Esophagus squamous epithelium (tissue), 5 donors: ENCODE results near the gene PCF11. TPM values are rescaled to one million over a fixed set of nuclear protein-coding genes. Genes with fewer than 3 reads are reported as not detected.
"Not testable (repeated sequence)": the region's sequence is repeated elsewhere in the genome, so short reads cannot be mapped to it uniquely, and the experiment has no call there.

Source experiments
- DNase-seq: peaks from one replicate; lab custom pipeline; 2025; lab: John Stamatoyannopoulos, UW
- H3K27ac ChIP-seq, 4 donors: fragments of 200-600 bp; sonication (generic); one replicate each; pipeline ENCODE4 v1.5.1; 2016 to 2019; ENCODE audit warnings: mild to moderate bottlenecking in 1 of 4
- H3K27me3 ChIP-seq, 4 donors: fragments of 200-600 bp; sonication (generic); 1 replicate in 3 of 4; 2 replicates in 1 of 4; pipeline versions ENCODE4 v1.5.1 to v1.6.0; 2017 to 2021; ENCODE audit warnings: antibody characterized with exemption in 1 of 4
- H3K36me3 ChIP-seq, 3 donors: fragments of 200-600 bp; sonication (generic); one replicate each; pipeline ENCODE4 v1.5.1; 2016 to 2019
- H3K4me1 ChIP-seq, 3 donors: fragments of 200-600 bp; sonication (generic); one replicate each; pipeline ENCODE4 v1.5.1; 2017 to 2019
- H3K4me3 ChIP-seq, 4 donors: fragments of 200-600 bp; sonication (generic); 1 replicate in 3 of 4; 2 replicates in 1 of 4; pipeline ENCODE4 v1.5.1; 2016 to 2019; ENCODE audit warnings: mild to moderate bottlenecking in 2 of 4, moderate library complexity in 1 of 4
- H3K9me3 ChIP-seq, 3 donors: fragments of 200-600 bp; sonication (generic); one replicate each; pipeline ENCODE4 v1.5.1; 2016 to 2019
- POLR2A ChIP-seq, 4 donors: fragments of 450-650 bp; IDR thresholded peaks; one replicate each; pipeline ENCODE4 v1.6.1; 2017; ENCODE audit warnings: antibody characterized with exemption in 4 of 4, mild to moderate bottlenecking in 4 of 4, moderate library complexity in 3 of 4
- WGBS, 2 donors: methylation state at CpG; one replicate each; pipeline ENCODE4 v1.1.5; 2018; 5-methylcytosine and 5-hydroxymethylcytosine counted together
- intact Hi-C: fragments of 100-400 bp; cut with DNase I; formaldehyde crosslinking; loops from one replicate; pipeline ENCODE4 v1.15.0; 2022
- total RNA-seq, 4 donors: library from RNA; depleted of rRNA; stranded (reverse); fragments of >200 nt; gene quantifications; one replicate each; pipeline ENCODE4 v1.1.0, GENCODE V29; 2016
- TF ChIP-seq, protein P1 (sequence below), 6 experiments: fragments of 450-650 bp in 4 of 6; fragments of 200-600 bp in 2 of 6; sonication (generic) in 2 of 6; IDR thresholded peaks; one replicate each; pipeline ENCODE4 v1.5.1; 2016 to 2019; ENCODE audit warnings: antibody characterized with exemption in 6 of 6, mild to moderate bottlenecking in 4 of 6, moderate library complexity in 4 of 6
- donor health status: DM: yes; HTN: yes; CAD: no.

PCF11 gene
- total RNA-seq, 4 donors from 2014 or later, result 33.6 to 64.1 (median 44.3) TPM

- TF ChIP-seq POLR2A (IDR thresholded peaks at IDR 0.05), result no peak
- TF ChIP-seq, protein P1, sequence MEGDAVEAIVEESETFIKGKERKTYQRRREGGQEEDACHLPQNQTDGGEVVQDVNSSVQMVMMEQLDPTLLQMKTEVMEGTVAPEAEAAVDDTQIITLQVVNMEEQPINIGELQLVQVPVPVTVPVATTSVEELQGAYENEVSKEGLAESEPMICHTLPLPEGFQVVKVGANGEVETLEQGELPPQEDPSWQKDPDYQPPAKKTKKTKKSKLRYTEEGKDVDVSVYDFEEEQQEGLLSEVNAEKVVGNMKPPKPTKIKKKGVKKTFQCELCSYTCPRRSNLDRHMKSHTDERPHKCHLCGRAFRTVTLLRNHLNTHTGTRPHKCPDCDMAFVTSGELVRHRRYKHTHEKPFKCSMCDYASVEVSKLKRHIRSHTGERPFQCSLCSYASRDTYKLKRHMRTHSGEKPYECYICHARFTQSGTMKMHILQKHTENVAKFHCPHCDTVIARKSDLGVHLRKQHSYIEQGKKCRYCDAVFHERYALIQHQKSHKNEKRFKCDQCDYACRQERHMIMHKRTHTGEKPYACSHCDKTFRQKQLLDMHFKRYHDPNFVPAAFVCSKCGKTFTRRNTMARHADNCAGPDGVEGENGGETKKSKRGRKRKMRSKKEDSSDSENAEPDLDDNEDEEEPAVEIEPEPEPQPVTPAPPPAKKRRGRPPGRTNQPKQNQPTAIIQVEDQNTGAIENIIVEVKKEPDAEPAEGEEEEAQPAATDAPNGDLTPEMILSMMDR (IDR thresholded peaks at IDR 0.05), result no peak
- no peak overlapping the region for H3K4me3 ChIP-seq
- no peak overlapping the region for H3K27ac ChIP-seq
- H3K9me3 ChIP-seq, result no peaks in the 10 kb centered on the region
- intact Hi-C loops, result no loop called here
- DNase-seq, result no peak
- WGBS, 2 donors, result 93% methylated on average over 2 of the region's 2 CpGs
- no peaks in the 10 kb centered on the region for H3K27me3 ChIP-seq
- no peaks in the 10 kb centered on the region for H3K36me3 ChIP-seq
- H3K4me1 ChIP-seq, result peaks cover 0 to 3% (median 0%) of the 10 kb centered on the region in 3 donors
Measured at GRCh38 chr11:83122766-83123165, 34.2 kb upstream of the PCF11 start.

DNA sequence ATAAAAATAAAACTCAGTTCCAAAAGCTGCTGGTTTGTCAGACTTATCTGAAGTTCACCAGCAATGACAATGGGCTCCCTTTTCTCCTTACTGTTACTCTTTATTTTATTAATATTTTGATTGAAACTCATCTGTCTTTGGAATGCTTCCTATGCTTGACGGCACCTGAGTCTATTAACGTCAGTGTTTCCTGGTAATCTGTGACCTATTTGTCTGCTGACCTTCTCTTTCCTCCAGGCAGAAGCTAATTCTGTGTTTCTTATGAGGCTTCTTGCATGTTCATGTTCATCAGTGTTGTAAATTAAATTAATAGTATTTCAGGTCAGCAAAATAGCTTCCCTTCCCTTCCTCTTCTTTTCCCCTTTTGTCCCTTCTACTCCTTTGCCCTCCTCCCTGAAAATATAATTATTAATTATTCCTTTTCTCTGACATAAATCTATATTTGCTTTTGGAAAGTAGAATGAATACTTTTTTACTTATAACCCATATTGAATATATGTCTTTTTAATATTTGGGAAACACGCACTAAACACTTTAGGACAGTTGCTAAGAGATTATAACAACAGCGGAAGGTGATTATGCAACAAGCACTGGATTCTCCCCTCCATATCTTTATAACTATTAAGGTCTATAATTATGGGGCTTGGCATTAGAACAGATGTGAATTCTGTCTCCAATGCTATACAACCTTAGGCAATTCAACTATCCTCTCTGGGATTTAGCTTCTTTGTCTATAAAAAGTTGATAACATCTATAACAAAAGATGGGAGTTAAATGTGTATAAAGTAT lies 32.1 kb upstream of the PCF11 start:
- WGBS, 2 donors, result 75 to 85% methylated on average over 4 of the region's 4 CpGs
- Histone ChIP-seq H3K4me1 (no peaks in the 10 kb centered on the region), H3K4me3 (no peak overlapping the region), H3K27ac (no peak overlapping the region), H3K36me3 (no peaks in the 10 kb centered on the region), H3K27me3 (no peaks in the 10 kb centered on the region), H3K9me3 (no peaks in the 10 kb centered on the region)
- no peak for DNase-seq
- TF ChIP-seq, protein P1 (IDR thresholded peaks at IDR 0.05), result no peak
- no peak for TF ChIP-seq POLR2A (IDR thresholded peaks at IDR 0.05)
- intact Hi-C loops, result no loop called here

DNA sequence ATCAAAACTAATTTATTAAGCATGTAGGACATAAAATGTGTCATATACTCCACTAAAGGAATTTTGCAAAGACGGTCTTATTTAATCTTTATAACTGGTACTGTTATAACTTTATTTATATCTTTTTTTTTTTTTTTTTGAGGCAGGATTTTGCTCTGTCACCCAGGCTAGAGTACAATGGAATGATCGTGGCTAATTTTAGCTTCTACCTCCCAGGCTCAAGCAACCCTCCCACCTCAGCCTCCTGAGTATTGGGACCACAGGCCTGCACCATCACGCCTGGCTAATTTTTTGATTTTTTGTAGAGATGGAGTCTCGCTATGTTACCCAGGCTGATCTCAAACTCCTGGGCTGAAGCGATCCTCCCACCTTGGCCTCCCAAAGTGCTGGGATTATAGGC lies 31.4 kb upstream of the PCF11 start:
- no peaks in the 10 kb centered on the region for H3K4me1 ChIP-seq
- H3K9me3 ChIP-seq, result no peaks in the 10 kb centered on the region
- no peak for DNase-seq
- H3K4me3 ChIP-seq, result no peak overlapping the region
- WGBS, 2 donors, result 79 to 92% methylated on average over 5 of the region's 5 CpGs
- H3K27ac ChIP-seq, result no peak overlapping the region
- no peak for TF ChIP-seq POLR2A (IDR thresholded peaks at IDR 0.05)
- TF ChIP-seq, protein P1 (IDR thresholded peaks at IDR 0.05), result no peak
- intact Hi-C loops, result no loop called here
- no peaks in the 10 kb centered on the region for H3K27me3 ChIP-seq
- no peaks in the 10 kb centered on the region for H3K36me3 ChIP-seq

- H3K36me3 ChIP-seq, result no peaks in the 10 kb centered on the region
- no peaks in the 10 kb centered on the region for H3K27me3 ChIP-seq
- DNase-seq, result no peak
- no peak overlapping the region for H3K4me3 ChIP-seq
- no peak overlapping the region for H3K27ac ChIP-seq
- WGBS, 2 donors, result 90 to 92% methylated on average over 4 to 5 of the region's 5 CpGs
- no peaks in the 10 kb centered on the region for H3K4me1 ChIP-seq
- intact Hi-C loops, result no loop called here
- no peaks in the 10 kb centered on the region for H3K9me3 ChIP-seq
- TF ChIP-seq, protein P1 (IDR thresholded peaks at IDR 0.05), result no peak
- TF ChIP-seq POLR2A (IDR thresholded peaks at IDR 0.05), result no peak
Measured at GRCh38 chr11:83127310-83127637, 29.7 kb upstream of the PCF11 start.

GRCh38 chr11:83132191-83132590 lies 24.7 kb upstream of the PCF11 start:
- no peak for TF ChIP-seq POLR2A (IDR thresholded peaks at IDR 0.05)
- TF ChIP-seq, protein P1 (IDR thresholded peaks at IDR 0.05), result no peak
- 58 to 66% methylated on average over 4 of the region's 4 CpGs for WGBS, 2 donors
- DNase-seq, result no peak
- no peaks in the 10 kb centered on the region for H3K9me3 ChIP-seq
- no peaks in the 10 kb centered on the region for H3K36me3 ChIP-seq
- H3K4me1 ChIP-seq, result no peaks in the 10 kb centered on the region
- no peaks in the 10 kb centered on the region for H3K27me3 ChIP-seq
- no peak overlapping the region for H3K27ac ChIP-seq
- intact Hi-C loops, result no loop called here
- no peak overlapping the region for H3K4me3 ChIP-seq

DNA sequence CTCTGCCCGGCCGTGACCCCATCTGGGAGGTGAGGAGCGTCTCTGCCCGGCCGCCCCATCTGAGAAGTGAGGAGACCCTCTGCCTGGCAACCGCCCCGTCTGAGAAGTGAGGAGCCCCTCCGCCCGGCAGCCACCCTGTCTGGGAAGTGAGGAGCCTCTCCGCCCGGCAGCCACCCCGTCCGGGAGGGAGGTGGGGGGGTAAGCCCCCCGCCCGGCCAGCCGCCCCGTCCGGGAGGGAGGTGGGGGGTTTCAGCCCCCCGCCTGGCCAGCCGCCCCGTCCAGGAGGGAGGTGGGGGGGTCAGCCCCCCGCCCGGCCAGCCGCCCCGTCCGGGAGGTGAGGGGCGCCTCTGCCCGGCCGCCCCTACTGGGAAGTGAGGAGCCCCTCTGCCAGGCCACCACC lies 23.7 kb upstream of the PCF11 start:
- intact Hi-C loops, DNase-seq, H3K27me3 ChIP-seq, H3K4me1 ChIP-seq, H3K4me3 ChIP-seq, H3K36me3 ChIP-seq, H3K9me3 ChIP-seq, H3K27ac ChIP-seq: not testable (repeated sequence)
- no CpG with 5 or more reads among the region's 29 CpGs for WGBS, 2 donors
